Activated gamma-delta T cell (primary cell): ENCODE results near the gene FAF1.
"Not testable (repeated sequence)": the region's sequence is repeated elsewhere in the genome, so short reads cannot be mapped to it uniquely, and the experiment has no call there.

Experiments used
- DNase-seq: peaks from one replicate; lab custom pipeline; 2025; lab: John Stamatoyannopoulos, UW

Gene FAF1

GRCh38 chr1:50553921-50554320 is 406.1 kb downstream of the FAF1 start:
- no peak for DNase-seq

DNA sequence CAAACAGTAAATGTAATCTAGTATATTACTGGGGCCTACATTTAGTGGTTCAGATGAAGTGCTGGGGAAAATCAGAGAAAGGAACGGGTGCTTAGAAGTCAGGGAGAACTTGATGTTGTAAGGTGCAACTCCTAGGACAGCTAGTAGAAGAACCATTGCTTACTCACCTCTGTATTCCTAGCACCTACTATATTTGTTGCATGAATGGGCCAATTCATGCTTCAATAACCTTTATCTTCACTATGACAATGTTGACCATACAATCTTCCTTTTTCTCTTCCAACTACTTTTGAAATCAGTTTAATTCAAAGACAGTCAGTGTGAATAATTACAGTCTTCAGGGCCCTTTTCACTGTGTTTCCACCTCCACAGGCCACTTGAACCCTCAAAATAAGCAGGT is 411.8 kb downstream of the FAF1 start:
- DNase-seq: no peak

DNA sequence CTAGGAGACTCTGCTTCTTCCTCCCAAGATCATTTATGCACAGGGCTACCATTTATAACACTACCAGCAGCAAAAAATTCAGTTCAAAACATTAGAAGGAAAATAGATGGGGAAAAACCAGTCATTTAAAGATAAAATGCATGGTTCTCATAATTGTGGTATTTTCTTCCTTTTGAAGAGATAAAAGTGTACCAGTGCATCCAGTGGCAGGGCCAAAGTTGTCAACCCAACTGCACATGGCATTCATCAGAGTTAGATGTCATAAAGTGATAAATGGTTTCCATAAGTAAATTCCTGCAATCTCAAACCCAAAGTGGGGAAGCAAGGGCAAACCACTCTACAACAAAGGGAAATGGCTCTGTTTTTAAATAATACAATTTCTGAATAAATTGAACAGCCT is 417.7 kb downstream of the FAF1 start:
- no peak for DNase-seq

GRCh38 chr1:50538476-50538875 is 421.6 kb downstream of the FAF1 start:
- no peak for DNase-seq

GRCh38 chr1:50531601-50532000 is 428.5 kb downstream of the FAF1 start:
- DNase-seq: no peak

GRCh38 chr1:50531027-50531426 is 429.0 kb downstream of the FAF1 start:
- no peak for DNase-seq

DNA sequence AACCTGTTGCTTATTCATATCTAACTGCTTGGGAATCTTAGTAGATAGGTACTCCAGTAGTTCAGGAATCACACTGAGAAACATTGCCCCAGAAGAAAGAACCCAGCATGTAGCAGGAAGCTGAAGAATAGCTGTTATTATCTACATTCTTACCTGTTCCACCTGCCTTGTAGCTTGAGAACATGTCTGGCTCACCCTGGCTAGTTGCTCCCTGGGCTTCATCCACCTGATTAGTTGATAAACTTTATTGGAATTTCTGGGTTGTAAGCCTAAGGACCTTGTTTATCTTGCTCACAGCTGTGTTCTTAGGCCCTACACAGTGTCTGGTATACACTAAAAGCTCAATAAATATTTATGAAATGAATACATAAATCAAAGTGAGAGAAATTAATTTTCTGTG is 430.6 kb downstream of the FAF1 start:
- no peak for DNase-seq

DNA sequence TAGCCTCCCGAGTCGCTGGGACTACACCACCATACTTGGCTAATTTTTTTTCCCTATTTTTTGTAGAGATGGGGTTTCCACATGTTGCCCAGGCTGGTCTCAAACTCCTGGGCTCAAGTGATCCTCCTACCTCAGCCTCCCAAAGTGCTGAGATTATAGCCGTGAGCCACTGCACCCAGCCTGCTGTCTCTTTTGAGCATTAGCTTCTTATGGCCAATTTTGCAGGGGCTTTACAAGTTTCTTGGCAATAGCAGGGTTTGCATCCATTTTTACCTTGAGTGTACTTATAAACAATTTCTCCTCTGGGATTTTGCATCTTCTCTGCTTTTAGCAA is 432.1 kb downstream of the FAF1 start:
- not testable (repeated sequence) for DNase-seq

DNA sequence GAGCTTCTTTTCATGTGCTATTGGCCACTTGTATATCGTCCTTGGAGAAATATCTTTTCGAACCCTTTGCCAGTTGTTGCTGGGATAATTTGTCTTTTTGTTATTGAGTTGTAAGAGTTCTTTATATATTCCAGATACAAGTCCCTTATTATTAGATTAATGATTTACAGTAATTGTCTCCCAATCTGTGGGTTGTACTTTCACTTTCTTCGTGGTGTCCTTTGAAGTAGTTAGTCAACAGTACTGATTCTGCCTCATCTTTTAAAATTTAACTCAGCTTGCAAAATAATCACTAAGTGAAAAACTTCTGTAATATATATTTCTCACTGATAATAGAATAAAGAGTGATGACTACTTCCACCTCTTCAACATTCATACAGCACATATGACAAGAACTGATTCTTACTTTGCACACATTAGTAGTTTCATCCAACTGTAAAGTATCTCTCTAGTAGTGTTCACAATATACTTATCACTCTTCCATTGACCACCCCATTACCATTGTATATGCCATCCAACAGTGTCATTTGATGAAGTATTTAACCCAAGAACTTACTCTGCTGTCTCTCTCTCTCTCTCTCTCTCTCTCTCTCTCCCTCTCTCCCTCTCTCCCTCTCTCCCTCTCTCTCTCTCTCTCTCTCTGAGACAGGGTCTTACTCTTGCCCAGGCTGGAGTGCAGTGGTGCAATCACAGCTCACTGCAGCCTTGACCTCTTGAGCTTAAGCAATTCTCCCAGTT is 432.6 kb downstream of the FAF1 start:
- no peak for DNase-seq

- no peak for DNase-seq
Measured at GRCh38 chr1:50526431-50526830, 433.6 kb downstream of the FAF1 start.

DNA sequence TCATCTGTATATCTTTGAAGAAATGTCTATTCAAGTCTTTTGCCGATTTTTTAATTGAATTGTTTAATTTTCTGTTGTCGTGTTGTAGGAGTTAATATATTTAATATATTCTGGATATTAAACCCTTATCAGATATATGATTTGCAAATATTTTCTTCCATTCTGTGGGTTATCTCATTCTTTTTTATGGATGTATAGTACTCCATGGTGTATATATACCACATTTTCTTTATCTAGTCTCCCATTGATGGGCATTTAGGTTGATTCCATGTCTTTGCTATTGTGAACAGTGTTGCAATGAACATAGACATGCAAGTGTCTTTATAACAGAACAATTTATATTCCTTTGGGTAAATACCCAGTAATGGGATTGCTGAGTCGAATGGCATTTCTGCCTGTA is 436.5 kb downstream of the FAF1 start:
- no peak for DNase-seq

DNA sequence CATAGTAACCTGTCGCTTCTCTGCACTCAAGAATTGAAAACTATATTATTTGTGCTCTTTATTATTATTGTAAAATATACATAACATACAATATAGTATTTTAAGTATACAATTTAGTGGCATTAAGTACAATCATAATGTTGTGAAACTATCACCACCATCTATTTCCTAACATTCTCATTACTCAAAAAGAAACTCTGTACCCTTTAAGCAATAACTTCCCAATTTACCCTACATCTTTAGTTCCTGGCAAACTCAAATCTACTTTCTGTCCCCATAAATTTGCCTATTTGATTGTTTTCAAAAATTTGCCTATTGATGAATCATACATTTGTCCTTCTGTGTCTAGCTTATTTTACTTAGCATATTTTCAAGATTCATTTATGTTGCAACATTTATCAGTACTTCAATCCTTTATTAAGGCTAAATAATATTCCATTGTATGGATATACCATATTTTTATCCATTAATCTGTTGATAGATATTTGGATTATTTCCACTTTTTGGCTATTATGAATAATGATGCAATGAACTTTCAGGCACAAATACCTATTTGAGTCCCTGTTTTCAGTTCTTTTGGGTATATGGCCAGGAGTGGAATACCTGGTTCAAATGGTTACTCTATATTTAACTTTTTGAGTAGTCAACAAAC is 437.2 kb downstream of the FAF1 start:
- DNase-seq: no peak

GRCh38 chr1:50521703-50522102 is 438.4 kb downstream of the FAF1 start:
- no peak for DNase-seq

GRCh38 chr1:50517488-50517887 is 442.6 kb downstream of the FAF1 start:
- DNase-seq: no peak

- DNase-seq: no peak
Measured at GRCh38 chr1:50516056-50516455, 444.0 kb downstream of the FAF1 start.

DNA sequence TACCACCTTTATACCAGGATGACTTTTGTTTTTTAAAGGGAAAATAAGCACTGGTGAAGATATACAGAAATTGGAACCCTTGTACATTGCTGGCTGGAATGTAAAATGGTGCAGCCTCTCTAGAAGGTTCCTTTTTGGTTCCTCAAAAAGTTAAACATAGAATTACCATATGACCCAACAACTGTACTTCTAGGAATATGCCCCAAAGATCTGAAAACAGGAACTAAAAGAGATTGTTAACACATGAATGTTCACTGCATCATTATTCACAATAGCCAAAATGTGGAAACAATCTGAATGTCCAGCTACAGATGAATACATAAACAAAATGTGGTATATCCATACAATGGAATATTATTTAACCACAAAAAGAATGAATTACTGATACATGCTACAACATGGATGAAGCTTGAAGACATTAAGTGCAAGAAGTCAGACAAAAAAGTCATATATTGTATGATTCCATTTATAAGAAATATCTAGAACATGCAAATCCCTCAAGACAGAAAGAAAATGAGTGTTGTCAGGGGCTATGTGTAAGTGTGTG is 452.0 kb downstream of the FAF1 start:
- DNase-seq: no peak

- DNase-seq: no peak
Measured at GRCh38 chr1:50505427-50505826, 454.6 kb downstream of the FAF1 start.

DNA sequence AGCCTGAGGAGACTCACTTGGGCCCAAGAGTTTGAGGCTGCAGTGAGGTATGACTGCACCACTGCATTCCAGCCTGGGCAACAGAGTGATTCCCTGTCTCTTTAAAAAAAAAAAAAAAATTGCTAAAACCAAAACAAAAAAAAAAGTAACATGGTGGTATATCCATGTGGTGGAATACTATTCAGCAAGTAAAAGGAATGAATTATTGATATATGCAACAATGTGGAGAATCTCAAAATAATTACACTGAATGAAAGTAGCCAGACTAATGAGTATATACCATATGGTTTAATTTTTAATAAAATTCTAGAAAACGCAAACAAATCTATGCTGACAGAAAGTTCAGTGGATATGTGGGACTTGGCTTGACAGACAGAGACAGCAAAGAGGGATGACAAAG is 456.6 kb downstream of the FAF1 start:
- DNase-seq: no peak

- no peak for DNase-seq
Measured at GRCh38 chr1:50502147-50502546, 457.9 kb downstream of the FAF1 start.

DNA sequence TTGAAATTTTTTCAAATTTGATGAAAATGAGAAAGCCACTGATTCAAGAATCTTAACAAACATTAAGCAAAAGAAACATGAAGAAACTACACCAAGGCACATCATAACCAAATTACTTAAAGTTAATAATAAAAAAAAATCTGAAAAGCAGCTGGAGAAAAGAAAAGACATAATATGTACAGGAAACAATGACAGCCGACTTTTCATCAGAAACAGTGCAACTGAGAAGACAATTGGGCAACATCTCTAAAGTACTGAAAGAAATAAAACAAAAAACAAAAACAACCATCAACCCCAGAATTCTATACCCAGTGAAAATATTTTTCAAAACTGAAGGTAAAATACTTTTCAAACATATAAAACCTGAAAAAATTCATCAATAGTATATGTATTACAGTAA is 463.1 kb downstream of the FAF1 start:
- no peak for DNase-seq

DNA sequence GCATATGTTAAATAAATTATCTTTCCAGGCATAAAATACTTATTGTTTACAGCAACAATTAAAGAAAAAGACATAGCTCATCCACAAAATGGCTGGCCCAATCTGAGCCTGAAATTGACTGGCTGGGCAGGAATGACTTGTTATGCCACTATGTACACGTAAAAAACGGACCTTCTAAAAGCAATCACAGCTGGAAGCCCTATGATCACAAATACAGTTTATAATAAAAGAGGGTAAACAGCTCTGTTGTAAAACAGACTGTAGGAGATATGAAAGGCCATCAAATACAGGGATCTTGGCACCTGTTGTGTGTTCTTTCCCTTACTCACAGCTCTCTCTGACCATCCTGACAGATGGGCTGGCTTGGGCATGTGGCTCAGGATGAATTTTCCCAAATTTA is 466.4 kb downstream of the FAF1 start:
- no peak for DNase-seq

GRCh38 chr1:50492142-50492541 is 467.9 kb downstream of the FAF1 start:
- DNase-seq: no peak

DNA sequence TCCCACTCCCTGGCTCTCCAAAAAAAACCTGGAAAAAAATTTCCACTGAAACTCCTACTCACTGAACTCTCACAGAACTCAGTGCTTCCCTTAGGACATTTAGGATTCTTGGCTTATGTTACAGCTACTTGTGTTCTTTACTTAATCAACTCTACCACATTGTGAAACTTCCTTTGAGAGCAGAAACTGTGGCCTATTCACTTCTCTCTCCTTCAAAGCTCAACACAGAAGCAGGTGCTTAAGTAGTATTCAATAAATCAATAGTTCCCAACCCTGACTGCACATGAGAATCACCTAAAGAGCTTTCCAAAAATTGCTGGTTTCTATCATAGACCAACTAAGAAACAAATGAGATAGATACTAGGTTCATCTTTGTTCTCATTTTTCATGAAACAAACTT is 468.9 kb downstream of the FAF1 start:
- no peak for DNase-seq

- no peak for DNase-seq
Measured at GRCh38 chr1:50490640-50491039, 469.4 kb downstream of the FAF1 start.
